ENCODE measurements around the gene LSMEM2.

- TF ChIP-seq ELK1 (IDR thresholded peaks at IDR 0.05; ENCODE audit: low read depth, low read length): no peak
- no peak for TF ChIP-seq CTCF (IDR thresholded peaks at IDR 0.05)
- no peak for TF ChIP-seq POLR2A (IDR thresholded peaks at IDR 0.05; ENCODE audit: low read length)
Observed at GRCh38 chr3:50319181-50319893, 40.5 kb downstream of the LSMEM2 start.

All from A549 (cell line).